Keratinocyte (primary cell): ENCODE data around the gene ALG14.

Source experiments
- CTCF ChIP-seq, 3 experiments: IDR thresholded peaks in 1 of 3; conservative IDR thresholded peaks in 1 of 3; optimal IDR thresholded peaks in 1 of 3; 2 replicates in 2 of 3; 3 replicates in 1 of 3; pipeline versions ENCODE3 to v1.5.1; 2011; ENCODE audit warnings: low read length in 3 of 3, mild to moderate bottlenecking in 3 of 3, moderate library complexity in 2 of 3, control low read depth in 1 of 3, inconsistent platforms in 1 of 3; ENCODE audit not compliant: insufficient read depth in 2 of 3; ENCODE audit errors: extremely low read depth in 1 of 3
- EZH2 ChIP-seq: IDR thresholded peaks from one replicate; pipeline ENCODE4 v1.6.1; 2012; ENCODE audit warnings: inconsistent platforms, mild to moderate bottlenecking, low read length, moderate library complexity

GRCh38 chr1:94966033-94966432, 106.7 kb downstream of the ALG14 start:
- TF ChIP-seq CTCF (optimal IDR thresholded peaks at IDR 0.05 in 1 of 3, IDR thresholded peaks at IDR 0.05 in 1 of 3, conservative IDR thresholded peaks at IDR 0.05 in 1 of 3; ENCODE audit: extremely low read depth in 1 of 3, insufficient read depth in 2 of 3, low read length in 3 of 3) (no peak), EZH2 (no peak)
